Right hindlimb (tissue), 1 donor: ENCODE data around the gene CTTNBP2.

Experiments used
- DNase-seq: peaks from one replicate; pipeline ENCODE4 v3.0.0-alpha.2; 2018

CTTNBP2 gene

GRCh38 chr7:117780832-117781231, 92.4 kb downstream of the CTTNBP2 start:
- DNase-seq = no peak

DNA sequence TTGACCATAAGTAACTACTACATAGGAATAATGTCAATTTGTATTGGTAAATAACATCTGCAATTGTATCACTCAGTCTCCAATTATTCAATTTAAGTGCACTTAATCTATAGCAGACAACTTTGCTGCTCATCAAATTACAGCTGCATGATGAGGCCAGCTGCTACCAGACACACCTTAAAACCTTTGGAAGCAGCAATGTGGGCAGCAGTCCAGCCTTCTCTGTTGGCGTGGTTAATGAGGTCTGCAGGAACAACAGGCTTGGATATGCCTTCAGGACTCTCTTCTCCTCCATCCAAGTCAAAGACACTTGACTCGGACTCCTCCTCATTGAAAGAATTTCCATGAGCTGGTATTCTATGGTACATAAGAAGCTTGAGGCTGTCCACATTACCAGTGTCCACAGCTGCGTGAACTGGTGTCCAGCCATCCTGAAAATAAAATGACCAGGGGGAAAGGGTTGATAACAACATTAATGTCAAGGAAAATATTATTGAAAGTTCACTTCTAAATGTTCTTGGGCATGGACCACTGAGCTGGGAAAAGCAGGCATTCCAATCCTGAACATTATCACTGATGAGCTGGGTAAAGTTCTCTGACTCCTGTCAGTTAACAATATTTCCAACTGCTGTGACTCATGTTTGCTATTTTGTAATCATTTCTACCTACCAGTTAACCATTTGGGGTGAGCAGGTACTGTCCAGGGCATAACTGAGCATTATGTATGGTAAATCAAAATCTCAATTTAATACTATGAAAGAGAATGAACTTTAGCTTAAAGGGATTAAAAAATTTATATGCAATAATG, 95.7 kb downstream of the CTTNBP2 start:
- DNase-seq = no peak

- DNase-seq = no peak
These were observed 97.0 kb downstream of the CTTNBP2 start for GRCh38 chr7:117776224-117776623.

DNA sequence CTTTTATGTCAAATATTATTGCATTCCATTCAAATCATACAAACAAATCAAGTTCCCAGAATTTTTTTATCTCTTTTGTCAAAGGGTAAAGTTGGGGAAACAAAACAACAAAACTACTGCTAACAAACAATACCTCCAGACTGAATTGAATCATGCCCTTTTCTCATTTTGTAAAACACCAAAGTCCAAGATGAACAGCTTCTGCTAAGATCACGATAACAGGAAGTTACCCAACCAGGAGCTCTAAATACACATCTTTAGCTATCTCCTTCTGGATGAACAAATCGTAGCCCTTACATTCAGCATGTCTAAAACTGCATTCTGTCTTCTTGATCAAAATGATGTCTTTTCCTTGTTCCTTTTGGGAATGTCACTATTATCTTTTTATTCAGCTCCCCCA, 97.4 kb downstream of the CTTNBP2 start:
- no peak for DNase-seq

- DNase-seq = no peak
These were observed 98.3 kb downstream of the CTTNBP2 start for GRCh38 chr7:117774943-117775342.

GRCh38 chr7:117772421-117772820, 100.8 kb downstream of the CTTNBP2 start:
- DNase-seq = no peak

DNA sequence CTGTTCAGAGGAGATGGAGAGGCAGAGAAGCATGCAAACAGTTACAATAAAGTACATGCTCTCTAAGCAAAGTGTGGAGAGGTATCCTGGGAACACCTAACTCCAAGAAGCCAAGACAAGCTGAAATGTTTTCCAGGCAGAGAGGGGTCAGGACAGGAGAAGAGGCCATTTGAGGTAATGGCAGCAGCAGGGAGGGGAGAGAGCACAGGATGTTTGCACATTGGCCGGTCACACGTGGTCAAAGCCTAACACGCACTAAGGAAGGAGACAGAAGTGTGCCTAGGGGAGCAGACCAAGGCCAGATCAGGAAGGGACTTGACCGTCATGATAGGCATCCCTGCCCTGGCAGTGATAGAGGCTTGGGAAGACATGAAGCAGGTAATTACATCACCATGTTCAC, 101.5 kb downstream of the CTTNBP2 start:
- no peak for DNase-seq

- DNase-seq = no peak
These were observed 104.2 kb downstream of the CTTNBP2 start for GRCh38 chr7:117769085-117769484.

- no peak for DNase-seq
These were observed 105.3 kb downstream of the CTTNBP2 start for GRCh38 chr7:117767951-117768350.

- no peak for DNase-seq
These were observed 106.3 kb downstream of the CTTNBP2 start for GRCh38 chr7:117766913-117767312.

DNA sequence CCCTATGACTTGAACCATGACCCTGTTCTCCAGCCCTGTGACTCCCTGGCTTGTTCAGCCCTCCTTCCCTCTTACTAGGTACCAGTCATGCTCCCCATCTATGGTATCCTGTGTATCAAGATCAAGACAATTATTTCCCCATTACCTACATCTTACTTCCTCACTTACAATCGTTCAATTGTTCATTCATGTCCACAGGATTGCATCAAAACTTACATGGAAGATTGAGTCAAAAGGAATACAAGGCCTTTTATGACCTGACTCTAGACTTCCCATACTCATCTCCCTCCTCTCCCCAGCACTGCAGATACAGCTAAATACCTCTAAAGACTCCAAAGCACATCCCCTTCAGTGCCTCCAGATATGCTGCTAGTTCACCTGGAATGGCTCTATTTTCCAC, 109.2 kb downstream of the CTTNBP2 start:
- DNase-seq = no peak

GRCh38 chr7:117762055-117762454, 111.2 kb downstream of the CTTNBP2 start:
- DNase-seq = no peak

GRCh38 chr7:117759950-117760640, 113.1 kb downstream of the CTTNBP2 start:
- DNase-seq = no peak

DNA sequence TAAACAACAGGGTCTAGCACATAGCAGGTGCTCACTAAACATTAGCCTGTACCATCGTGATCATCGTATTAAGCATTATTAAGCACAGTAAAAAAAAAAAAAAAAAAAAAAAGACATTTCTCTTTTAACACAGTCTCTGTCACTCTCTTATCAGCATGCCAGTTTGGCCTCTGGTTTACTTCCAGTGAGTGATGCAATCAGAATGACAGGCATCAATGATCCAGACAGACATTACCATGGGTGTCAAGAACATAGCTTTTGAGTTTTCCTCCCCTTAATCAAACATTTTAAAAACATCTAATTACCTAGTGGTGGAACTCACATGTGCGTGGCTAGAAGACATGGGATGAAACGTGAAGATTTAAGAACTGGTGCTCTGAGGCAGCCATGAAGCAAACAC, 115.8 kb downstream of the CTTNBP2 start:
- DNase-seq = no peak

DNA sequence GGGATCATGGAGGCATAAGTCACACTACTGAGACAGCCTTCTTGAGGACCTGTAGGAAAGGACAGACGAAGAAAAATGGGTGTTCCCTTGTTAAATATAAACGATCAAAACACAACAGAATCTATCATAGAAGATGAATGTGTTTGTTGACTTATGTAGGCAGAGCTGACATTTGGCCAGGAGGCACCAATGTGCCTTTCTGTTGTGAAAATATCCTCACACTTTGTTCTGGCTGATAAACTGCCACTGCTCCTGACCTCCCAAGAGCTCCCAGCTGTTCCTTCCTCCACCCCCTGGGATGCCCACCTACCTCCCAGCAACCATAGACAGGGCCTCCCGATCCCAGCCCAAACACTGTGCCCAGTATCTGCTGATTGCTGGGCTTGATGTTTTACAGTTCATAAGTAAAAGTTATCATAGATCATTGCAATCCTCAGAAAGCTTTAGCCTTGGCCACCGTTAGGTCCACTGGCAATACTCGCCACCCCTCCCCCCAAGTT, 116.6 kb downstream of the CTTNBP2 start:
- DNase-seq = no peak

- no peak for DNase-seq
These were observed 118.1 kb downstream of the CTTNBP2 start for GRCh38 chr7:117755136-117755535.

GRCh38 chr7:117751775-117752174, 121.5 kb downstream of the CTTNBP2 start:
- no peak for DNase-seq

- DNase-seq = no peak
These were observed 122.4 kb downstream of the CTTNBP2 start for GRCh38 chr7:117750612-117751563.

DNA sequence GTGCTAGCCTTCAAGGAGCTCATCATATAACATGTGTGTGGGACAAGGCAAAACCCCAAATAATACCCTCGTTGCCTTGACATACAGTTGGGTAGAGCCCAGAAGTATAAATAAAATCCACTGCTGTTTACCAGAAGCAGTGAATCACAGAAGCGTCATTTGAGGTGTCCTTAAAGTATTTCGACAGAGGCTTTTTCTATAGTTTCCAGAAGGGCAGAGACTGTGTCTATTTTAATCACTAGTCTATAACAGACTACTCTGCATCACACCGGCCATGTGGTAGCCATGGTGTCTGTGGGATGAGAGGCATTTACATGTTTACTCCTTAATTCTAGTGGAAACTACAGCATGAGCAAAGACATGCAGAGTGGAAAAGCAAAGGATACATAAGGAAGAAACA, 131.3 kb downstream of the CTTNBP2 start:
- no peak for DNase-seq

DNA sequence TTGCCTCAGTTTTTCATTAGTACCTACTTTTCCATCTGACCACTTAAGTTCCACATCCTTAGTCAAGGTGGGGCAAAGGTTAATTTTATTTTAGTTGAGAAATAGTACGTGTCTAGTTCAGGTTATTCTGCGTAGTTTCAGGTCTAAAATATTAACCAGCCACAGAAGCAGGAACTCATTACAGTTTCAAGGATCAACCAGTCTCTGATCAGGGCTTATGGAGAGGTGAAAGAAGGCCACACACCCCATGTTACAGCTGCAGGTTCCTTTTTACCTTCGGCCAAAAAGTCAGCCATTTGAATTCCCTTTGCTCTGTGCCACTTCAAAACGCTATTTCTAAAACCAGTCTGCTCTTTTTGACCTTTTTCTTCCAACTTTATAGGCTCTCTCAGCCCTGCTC, 134.2 kb downstream of the CTTNBP2 start:
- DNase-seq = no peak

GRCh38 chr7:117737926-117738325, 135.3 kb downstream of the CTTNBP2 start:
- DNase-seq = no peak

- no peak for DNase-seq
These were observed 141.8 kb downstream of the CTTNBP2 start for GRCh38 chr7:117731455-117731854.

DNA sequence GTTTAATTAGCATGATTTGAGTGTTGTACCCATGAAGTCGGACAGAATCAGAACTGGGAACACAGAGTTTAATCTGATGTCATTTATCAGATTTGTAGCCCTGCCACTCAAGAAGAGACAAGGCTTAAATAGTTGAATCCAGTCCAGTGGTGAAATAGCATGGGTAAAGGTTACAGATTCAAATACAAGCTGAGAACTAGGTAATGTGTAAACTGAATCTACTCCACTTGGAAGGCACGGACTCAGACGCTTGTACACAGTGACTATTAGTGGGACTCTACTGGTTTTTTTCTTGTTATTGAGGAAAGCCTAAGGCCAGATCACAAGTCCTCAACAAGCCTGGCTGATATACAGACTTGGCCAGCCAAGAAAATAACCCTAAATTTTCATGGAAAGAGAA, 142.9 kb downstream of the CTTNBP2 start:
- DNase-seq = no peak
